DMS53 treated with DMSO at 0.1 percent for 48 hours (cell line): ENCODE measurements around the gene COPRS.
"Not testable (repeated sequence)": the region's sequence is repeated elsewhere in the genome, so short reads cannot be mapped to it uniquely, and the experiment has no call there.

ENCODE experiments used
- DNase-seq: peaks from one replicate; lab custom pipeline; 2025; ENCODE audit not compliant: unreplicated experiment; lab: John Stamatoyannopoulos, UW

COPRS gene

DNA sequence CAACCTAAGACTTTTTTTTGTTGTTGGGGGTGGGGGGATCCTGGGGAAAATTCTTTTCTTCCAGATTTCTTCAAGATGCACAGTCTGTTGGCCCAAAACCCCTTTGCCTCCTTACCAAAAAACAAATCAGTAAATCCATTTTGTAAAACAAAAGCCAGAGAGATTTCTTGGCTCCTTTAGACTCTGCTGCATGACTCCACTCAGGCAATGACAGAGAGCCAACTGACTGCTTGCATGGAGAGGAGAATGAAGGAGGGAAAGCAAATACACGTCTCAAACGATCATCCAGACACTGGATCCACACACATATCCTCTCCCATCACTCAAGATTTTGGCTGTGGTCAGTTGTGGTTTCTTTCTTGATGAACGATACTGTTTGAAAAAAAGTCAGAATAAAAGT lies 13.8 kb downstream of the COPRS start:
- no peak for DNase-seq

DNA sequence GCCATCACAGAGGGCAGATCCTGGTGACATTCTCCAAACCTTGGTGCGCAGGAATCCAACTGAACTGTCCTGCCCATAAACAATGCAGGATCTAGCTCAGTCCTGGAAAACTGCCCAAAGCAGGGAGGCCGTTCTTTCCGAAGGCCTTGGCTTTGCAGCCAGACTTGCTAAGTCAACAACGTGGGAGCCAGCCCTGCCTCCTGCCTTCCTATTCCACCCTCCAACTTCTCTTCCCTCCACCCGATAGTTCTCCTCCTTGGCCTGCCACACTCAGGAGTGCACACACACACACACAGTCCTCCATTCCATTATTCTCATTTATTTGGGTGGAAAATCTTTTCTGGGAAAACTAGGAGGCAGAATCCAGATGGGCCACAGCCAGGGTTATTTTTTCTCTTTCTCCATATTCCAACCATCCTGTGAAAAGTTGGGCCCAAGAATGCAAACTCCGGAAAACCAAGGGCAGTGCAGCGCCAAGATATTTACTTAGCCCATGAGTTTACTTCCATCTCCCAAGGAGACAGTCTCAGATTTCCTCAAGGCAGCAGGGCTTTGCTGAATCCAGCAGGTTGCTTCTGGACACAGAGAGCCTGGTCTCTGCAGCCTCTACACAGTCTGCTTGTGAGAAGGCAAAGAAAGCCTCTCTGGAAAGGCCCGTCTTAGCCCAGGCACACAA lies 15.8 kb downstream of the COPRS start:
- DNase-seq = no peak

- DNase-seq = peak; percentile 77
Measured at GRCh38 chr17:31842195-31843069, 16.6 kb downstream of the COPRS start.

DNA sequence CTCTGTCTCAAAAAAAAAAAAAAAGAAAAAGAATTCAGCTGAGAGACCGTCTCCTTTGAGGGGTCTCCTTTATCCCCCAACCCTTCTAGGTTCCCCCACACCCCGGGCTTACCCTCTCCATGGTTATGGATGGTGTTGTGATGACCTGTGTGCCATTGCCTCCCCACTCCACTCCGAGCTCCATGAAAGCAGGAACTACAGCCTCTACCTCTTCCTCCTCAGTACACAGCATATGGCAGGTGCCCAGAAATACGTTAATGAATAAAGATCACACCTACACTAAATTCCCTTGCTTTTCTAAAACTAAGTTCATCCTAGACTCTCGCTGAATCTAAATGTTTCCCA lies 17.2 kb downstream of the COPRS start:
- DNase-seq = no peak

GRCh38 chr17:31838636-31839225 lies 20.3 kb downstream of the COPRS start:
- DNase-seq = no peak

GRCh38 chr17:31835984-31836383 lies 23.1 kb downstream of the COPRS start:
- DNase-seq = no peak

DNA sequence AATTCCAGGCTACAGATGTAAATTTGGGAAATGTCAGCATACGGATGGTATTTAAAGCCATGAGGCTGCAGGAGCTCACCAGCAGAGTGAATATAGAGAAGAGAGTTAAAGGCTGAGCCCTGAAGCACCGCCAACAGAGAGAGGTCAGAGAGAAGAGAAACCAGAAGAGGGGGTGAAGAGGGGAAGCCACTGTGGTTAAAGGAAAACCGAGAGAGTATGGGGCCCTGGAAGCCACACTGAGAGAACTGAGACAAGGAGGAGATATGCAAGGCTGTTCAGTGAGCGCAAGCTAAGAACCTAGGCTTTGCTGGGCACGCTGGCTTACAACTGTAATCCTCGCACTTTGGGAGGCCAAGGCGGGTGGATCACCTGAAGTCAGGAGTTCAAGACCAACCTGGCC lies 24.6 kb downstream of the COPRS start:
- no peak for DNase-seq

DNA sequence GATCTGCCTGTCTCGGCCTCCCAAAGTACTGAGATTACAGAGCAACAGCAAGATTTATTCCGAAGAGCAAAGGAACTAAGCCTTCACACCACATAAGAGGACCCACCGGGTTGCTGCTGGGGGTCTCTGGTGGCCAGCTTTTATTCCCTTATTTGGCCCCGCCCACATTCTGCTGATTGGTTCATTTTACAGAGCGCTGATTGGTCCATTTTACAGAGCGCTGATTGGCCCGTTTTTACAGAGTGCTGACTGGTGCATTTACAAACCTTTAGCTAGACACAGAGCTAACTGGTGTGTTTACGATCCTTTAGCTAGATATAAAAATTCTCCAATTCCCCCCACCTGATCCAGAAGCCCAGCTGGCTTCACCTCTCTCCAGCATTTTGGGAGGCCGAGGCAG lies 26.3 kb downstream of the COPRS start:
- DNase-seq = no peak

DNA sequence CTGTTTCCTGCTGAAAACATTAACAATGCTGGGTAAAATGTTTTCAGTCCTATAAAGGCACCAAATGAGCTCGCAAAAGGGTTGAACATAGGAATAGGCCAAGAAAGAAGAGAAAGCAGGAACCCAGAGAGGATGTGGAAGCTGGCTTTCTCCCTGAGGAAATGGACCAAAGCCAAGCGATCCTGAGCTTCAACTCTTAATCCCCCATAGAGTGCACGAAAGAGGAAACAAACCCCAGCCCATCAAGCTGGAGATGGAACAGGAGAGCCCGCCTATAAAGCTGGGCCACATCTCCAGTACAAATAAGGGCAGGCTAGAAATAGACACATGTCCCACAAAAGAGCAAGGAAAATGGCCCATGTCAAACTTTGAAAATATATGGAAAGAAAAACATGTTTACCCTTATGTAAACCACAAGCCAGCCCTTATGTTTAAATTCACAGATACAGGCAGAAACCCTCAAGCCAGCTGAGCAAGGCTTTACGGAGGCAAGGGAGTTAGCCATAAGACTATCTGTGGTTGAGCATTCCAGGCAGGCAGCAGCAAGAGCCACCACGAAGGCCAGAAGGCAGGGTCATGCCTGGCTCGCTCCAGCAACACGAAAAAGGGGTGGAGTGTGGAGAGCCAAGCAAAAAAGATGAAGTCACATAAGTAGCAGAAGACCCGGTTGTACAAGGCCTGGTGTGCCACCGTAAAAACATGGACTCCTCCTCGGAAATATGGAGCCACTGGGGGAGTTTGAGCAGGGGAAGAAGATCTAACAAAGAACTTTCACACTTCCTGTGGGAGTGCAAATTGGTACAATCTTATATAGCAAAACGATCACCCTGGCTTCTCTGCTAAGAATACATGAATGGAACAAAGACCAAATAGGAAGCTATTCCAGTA lies 27.8 kb downstream of the COPRS start:
- DNase-seq = no peak

DNA sequence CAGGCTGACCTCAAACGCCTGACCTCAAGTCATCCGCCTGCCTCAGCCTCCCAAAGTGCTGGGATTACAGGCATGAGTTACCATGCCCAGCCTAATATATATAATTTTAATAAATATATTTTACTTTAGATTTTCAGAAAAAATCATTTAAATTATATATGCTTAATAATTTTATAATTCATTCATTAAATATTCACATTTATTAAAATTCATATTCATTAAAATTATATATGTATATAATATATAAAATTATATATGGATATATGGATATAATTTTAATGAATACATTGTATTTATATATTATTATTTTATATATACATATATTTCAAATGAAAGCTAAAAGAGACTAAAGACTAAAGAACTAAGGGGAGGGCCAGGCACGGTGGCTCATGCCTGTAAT lies 29.4 kb downstream of the COPRS start:
- no peak for DNase-seq

DNA sequence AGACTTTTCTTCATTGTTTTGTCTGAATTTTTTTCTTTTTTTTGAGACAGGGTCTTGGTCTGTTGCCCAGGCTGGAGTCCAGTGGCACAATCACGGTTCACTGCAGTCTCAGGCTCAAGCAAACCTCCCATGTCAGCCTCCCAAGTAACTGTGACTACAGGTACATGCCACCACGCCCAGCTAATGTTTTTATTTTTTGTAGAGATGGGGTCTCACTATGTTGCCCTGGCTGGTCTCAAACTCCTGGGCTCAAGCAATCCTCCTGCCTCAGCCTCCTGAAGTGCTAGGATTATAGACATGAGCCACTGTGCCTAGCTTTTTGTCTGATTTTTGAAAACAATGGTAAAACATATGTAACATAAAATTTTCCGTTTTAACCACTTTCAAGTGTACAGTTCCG lies 30.1 kb downstream of the COPRS start:
- DNase-seq = not testable (repeated sequence)

GRCh38 chr17:31825961-31826691 lies 32.9 kb downstream of the COPRS start:
- DNase-seq = no peak

GRCh38 chr17:31824766-31825360 lies 34.2 kb downstream of the COPRS start:
- DNase-seq = no peak

- DNase-seq = no peak
Measured at GRCh38 chr17:31823014-31823413, 36.0 kb downstream of the COPRS start.

- DNase-seq = no peak
Measured at GRCh38 chr17:31820691-31821435, 38.2 kb downstream of the COPRS start.

GRCh38 chr17:31819578-31819977 lies 39.5 kb downstream of the COPRS start:
- no peak for DNase-seq

DNA sequence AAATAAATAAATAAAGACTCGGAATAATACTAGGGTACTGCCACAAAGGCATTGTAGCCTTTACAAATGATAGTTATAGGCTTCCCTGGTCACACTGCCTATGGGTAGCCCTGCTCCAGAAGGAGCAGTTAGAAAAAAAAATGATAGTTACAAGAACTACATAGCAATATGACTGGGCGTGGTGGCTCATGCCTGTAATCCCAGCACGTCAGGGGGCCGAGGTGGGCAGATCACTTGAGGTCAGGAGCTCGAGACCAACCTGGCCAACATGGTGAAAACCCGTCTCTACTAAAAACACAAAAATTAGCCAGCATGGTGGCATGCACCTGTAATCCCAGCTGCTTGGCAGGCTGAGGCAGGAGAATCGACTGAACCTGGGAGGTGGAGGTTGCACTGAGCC lies 40.2 kb downstream of the COPRS start:
- not testable (repeated sequence) for DNase-seq

- DNase-seq = no peak
Measured at GRCh38 chr17:31815212-31815730, 43.8 kb downstream of the COPRS start.

GRCh38 chr17:31811101-31811500 lies 47.9 kb downstream of the COPRS start:
- no peak for DNase-seq
